ENCODE measurements around the gene TNS3. TPM values are rescaled to one million over a fixed set of nuclear protein-coding genes. Genes with fewer than 3 reads are reported as not detected.

The TNS3 gene
- total RNA-seq, 1 donor from 2014 or later, result 6.1 TPM

DNA sequence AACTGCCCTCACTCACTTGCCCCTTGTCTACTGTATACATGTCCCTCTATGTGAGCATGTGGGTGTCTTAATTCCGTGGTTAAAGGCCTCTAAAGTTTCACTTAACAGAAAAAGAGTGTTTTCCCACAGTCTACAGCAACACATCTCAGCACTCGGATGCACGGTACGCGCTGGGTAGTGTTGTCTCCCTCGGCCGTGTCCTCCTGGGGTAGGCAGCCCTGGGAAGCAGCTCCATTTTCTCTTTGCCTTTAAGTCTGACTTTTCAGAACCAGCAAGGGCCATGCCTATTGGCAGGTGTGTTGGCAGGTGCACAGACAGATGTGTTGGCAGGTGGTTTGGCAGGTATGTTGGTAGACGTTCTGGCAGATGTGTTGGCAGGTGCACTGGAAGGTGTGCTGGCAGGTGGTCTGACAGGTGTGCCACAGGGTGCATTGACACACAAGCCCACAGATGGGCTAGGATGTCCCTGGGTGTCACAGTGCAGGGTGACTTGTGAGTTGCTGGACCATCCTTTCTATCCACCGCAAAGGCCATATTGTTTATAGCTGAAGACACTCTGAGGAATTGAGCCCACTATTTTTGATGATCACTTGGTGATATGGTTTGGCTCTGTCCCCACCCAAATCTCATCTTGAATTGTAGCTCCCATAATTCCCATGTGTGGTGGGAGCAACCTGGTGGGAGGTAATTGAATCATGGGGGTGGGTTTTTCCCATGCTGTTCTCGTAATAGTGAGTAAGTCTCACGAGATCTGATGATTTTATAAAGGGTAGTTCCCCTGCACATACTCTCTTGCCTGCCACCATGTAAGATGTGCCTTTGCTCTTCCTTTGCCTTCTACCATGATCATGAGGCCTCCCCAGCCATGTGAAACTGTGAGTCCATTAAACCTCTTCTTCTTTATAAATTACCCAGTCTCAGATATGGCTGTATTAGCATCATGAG lies 296.9 kb downstream of the TNS3 start:
- FAIRE-seq, result no peak

GRCh38 chr7:47283497-47284131 lies 298.3 kb downstream of the TNS3 start:
- DNase-seq (ENCODE audit: low spot score in 2 of 2) (no peak), FAIRE-seq (no peak)

More for the DNA sequence above, 296.9 kb downstream of the TNS3 start:
- DNase-seq (ENCODE audit: low spot score in 2 of 2), result no peak

- FAIRE-seq (no peak), DNase-seq (ENCODE audit: low spot score in 2 of 2) (no peak)
These were observed 299.0 kb downstream of the TNS3 start for GRCh38 chr7:47282790-47283496.

DNA sequence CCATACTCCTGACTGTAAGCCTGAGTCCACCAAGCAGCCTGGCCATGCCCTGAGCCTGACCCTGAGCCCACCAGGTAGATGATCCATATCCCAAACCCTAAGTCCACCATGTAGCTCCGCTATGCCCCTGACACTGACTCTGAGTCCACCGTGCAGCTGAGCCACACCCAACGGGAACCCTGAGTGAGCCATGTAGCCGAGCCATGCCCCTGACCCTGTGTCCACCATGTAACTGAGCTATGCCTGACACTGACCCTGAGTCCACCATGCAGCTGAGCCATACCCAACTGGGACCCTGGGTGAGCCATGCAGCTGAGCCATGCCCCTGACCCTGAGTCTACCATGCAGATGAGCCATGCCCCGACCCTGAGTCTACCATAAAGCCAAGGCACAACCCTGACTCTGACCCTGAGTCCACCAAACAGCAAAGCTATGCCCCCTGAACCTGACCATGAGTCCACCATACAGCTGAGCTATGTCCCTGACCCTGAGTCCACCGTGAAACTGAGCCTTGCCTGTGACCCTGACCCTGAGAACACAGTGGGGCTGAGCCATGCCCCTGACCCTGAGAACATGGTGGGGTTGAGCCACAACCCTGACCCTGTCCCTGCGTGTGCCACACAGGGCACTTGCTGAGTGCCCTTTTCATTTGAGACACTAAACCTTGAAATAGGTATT lies 299.8 kb downstream of the TNS3 start:
- FAIRE-seq, result no peak
- DNase-seq (ENCODE audit: low spot score in 2 of 2), result no peak

- DNase-seq (ENCODE audit: low spot score in 2 of 2), result no peak
- no peak for FAIRE-seq
These were observed 300.8 kb downstream of the TNS3 start for GRCh38 chr7:47281161-47281560.

DNA sequence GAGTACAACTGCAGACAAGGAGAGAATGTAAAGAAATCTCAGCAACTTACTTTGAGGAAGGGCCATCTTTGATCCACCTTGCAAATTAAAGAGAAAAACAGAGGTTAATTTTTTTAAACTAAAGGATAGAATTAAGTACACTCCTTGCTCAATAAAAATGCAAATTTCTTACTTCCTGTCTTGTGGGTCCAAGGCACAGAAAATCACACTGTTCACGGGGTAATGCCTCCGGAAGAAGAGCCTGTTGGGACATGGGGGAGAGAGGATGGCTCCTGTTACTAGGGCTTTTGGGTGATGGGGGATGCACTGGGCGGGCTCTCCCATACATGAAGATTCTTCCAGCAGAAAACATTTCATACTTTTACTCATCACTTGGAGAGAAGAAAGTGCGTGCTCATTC lies 301.8 kb downstream of the TNS3 start:
- no peak for FAIRE-seq
- DNase-seq (ENCODE audit: low spot score in 2 of 2), result no peak

DNA sequence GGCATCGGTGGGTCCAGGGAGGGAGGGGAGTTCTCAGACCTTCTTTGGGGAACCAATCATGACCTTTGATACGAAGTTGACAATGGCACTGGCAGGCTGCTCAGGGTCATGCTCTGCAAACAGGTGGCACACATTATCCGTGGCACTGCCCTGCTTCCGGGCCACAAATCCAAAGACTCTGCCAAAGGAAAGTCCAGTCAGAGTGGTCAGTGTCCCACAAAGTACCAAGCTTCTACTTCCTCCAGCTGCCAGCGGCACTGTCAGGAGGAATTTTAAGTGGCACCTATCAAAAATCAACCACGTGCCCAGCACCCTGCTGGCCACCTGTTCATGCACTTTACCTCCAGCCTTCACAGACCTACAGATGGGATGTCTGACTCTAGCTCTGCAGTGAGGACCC lies 303.9 kb downstream of the TNS3 start:
- DNase-seq (ENCODE audit: low spot score in 2 of 2), result no peak

GRCh38 chr7:47277321-47277781 lies 304.6 kb downstream of the TNS3 start:
- no peak for DNase-seq (ENCODE audit: low spot score in 2 of 2)
- FAIRE-seq, result no peak

More for the DNA sequence above, 303.9 kb downstream of the TNS3 start:
- no peak for FAIRE-seq

DNA sequence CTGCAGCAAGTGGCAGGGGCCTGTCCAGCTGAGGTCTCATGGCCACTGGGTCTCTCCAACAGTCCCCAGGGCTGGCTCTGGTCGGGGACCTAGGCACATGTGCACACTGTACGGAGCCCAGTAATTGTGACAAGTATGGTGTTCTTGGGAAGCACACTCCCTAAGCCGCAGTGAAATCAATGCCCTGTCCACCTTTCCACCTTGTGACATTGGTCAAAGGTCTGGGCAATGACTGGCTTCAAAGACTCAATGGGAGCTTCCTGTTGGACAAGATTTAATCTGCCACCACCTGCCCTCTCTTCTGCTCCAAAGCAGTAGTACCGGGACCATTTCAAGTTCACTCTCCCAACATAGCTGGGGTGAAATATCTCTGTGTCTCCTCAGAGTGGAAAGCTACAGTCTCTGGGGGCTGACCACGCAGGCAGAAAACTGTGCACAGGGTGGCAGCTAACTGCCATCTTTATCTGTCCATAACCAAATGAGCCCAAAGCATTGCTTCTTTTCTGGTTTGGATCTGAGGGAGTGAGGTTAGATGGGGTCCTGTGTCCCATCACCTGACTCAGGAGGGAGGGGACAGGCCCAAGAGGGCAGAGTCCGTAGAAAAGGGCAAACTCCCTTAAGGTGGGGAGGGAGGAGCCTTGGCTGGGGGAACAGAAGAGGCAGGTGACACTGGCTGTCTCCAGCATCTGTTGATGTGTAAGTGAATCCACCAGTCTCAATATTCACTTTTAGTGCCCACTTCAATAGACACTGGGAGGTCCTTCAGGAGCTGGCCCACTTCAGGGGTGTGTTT lies 307.7 kb downstream of the TNS3 start:
- DNase-seq (ENCODE audit: low spot score in 2 of 2), result no peak
- no peak for FAIRE-seq

DNA sequence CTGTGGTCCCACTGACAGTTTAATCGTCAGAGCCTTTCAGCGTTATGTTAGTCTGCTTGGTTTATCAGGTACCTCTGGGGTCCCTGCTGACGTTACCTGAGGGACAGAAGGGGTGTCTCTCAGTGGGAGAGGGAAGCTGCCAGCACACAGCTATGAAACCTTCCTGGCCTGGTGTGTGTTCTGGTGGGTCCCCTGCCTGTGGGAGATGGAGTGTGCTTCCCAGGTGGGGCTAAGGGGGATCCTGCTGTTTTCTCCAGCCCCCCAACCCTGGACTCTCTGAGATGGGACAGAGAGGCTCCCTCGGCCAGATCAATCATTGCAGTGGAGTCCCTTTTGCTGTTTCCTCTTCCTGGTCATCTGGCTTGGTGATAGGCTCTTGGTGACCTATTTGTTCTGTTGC lies 308.8 kb downstream of the TNS3 start:
- DNase-seq (ENCODE audit: low spot score in 2 of 2) (no peak), FAIRE-seq (no peak)

DNA sequence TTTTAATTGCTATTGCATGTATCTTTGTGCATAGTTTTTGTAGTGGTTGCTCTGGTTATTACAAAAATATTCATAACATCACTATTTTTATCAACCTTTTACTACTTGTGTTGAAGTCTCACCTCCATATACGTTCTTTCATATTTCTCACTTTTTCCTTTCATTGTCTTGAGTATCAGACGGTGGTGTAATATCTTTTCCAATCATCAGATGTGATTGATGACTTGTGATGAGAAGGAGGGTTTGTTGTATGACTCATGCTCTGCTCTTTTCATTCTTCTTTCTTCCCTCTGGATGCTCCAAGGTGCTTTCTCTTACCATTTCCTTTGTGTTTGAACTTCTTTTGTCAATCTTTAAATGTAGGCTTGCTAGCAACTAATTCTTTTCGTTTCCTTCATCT lies 310.2 kb downstream of the TNS3 start:
- DNase-seq (ENCODE audit: low spot score in 2 of 2) (no peak), FAIRE-seq (no peak)

GRCh38 chr7:47268851-47269836 lies 312.8 kb downstream of the TNS3 start:
- FAIRE-seq (no peak), DNase-seq (ENCODE audit: low spot score in 2 of 2) (no peak)

DNA sequence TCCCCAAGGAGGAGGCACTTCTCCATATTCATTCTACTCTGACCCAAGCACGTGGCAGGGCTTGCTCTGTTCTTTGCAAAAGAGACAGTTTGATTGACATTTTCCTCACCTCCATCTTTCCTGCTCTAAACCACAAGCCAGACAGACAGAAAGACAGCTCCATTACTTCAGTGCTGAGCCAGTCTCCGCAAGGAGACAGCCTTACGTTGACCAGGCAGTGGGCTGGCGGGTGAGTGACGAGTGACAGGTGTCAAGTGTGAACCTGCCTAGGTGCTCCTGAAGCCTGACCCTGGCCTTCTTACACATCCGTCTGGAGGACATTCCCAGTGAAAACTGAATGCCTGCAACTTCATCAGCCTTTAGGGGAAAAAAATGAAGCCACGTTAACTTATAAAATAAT lies 314.6 kb downstream of the TNS3 start:
- no peak for FAIRE-seq
- DNase-seq (ENCODE audit: low spot score in 2 of 2), result no peak

DNA sequence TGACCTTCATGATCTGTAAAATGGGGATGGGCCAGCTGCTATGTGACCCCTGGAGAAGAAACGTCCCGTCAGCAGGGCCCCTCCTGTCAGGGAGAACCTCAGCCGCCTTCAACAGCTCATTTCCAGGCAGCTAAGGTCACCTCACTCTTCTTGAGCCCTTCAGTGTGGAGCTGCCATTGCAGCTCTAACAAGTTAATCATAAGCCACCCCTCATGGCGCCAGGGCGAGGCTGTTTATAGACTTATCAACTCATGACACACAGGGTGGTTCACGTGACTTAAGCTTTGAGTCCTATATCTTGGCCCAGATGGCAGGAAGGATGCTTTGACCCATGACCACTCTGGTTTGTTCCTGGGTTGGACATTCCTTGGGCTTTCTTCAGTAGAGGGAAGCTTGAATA lies 315.1 kb downstream of the TNS3 start:
- FAIRE-seq (no peak), DNase-seq (ENCODE audit: low spot score in 2 of 2) (no peak)

- DNase-seq (ENCODE audit: low spot score in 2 of 2) (peak; percentile 47 to 61), FAIRE-seq (peak; percentile 51)
These were observed 315.7 kb downstream of the TNS3 start for GRCh38 chr7:47266131-47266706.

DNA sequence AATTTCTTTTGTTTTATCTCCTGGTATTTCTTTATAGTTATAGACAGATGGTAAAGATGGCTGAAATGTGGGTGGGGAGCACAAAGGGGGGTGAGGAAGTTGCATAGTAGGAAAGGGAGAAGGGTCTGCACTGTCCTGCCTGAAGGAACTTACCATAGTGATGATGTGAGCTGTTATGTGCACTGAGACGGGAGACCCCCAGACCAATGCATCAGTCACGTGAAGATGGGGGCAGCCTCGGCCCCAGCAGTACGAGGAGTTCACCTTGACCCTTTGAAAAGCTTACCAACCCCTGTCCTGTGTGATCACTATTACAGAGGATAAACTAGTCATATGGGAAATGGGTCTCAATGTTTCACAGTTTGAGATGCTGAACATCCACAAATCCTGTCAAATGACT lies 316.3 kb downstream of the TNS3 start:
- no peak for DNase-seq (ENCODE audit: low spot score in 2 of 2)

DNA sequence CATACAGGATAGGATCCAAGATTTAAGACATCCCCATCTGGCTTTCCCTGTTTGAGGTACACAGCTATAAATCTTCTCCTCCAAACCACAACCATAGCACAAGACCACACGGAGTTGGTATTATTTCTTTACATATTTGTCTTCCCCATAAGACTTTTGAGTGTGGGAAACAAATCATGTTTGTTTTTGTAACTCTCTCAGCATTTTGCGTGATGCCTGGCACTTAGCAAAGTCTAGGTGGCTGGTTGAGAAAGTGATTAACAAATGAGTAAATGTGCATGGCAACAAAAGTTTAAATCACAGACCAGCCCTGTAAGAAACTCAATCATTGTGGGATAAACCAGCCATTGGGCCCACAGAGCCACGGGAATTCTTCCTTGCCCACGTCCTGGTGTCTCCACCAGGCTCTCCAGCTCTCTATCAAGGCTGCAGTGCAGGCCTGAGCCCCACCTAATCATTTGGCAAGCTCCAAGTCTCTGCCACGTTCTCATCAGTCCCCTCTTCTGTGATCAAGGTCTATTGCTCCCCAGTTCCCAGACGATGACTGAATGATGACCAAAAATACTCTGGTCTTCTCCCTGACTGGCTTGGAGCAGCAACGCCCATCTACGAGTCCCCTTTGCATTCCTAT lies 317.8 kb downstream of the TNS3 start:
- DNase-seq (ENCODE audit: low spot score in 2 of 2) (no peak), FAIRE-seq (no peak)

More for the DNA sequence above, 316.3 kb downstream of the TNS3 start:
- FAIRE-seq, result no peak

DNA sequence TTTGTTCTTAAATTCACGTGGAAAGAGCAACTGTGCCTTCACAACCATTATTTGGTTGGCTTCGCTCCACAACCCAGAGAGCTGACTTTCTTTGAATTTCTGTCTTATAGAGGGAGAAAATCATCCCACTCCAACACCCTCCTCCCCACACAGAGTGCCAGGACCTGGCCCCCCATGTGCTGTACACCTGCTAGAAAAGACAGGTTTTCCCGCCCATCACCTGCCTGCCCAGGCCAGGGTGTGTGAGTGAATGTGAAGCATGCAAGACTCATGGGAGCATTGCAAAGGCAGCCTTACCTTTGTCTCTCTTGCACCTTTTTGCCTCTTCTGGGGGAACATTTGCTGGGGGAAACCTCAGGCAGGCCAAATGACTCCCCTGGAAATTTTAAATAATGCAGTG lies 319.0 kb downstream of the TNS3 start:
- FAIRE-seq, result no peak
- no peak for DNase-seq (ENCODE audit: low spot score in 2 of 2)
